Neuronal stem cell (in vitro differentiated cells): ENCODE results near the gene KIAA1549.

ENCODE experiments used
- DNase-seq: peaks from one replicate; pipeline ENCODE4 v3.0.0-alpha.2; 2013; ENCODE audit warnings: low spot score
- H2AFZ ChIP-seq: one replicate; pipeline ENCODE4 v1.6.1; 2013; ENCODE audit warnings: mild to moderate bottlenecking, low read length, inconsistent platforms
- H2AK5ac ChIP-seq: 2 replicates; pipeline ENCODE4 v1.6.1; 2013; ENCODE audit warnings: low read depth, mild to moderate bottlenecking, inconsistent platforms, low read length, moderate library complexity, mixed read lengths
- H2BK120ac ChIP-seq: 2 replicates; pipeline ENCODE4 v1.6.1; 2013; ENCODE audit warnings: low read depth, mild to moderate bottlenecking, inconsistent platforms, low read length, moderate library complexity, mixed read lengths
- H2BK12ac ChIP-seq: one replicate; pipeline ENCODE4 v1.6.1; 2013; ENCODE audit warnings: low read length, inconsistent platforms
- H2BK15ac ChIP-seq: 2 replicates; pipeline ENCODE4 v1.6.1; 2013; ENCODE audit warnings: mild to moderate bottlenecking, low read length, inconsistent platforms, mixed read lengths
- H2BK5ac ChIP-seq: one replicate; pipeline ENCODE4 v1.6.1; 2013; ENCODE audit warnings: inconsistent platforms, mild to moderate bottlenecking, low read length, moderate library complexity
- H3K14ac ChIP-seq: one replicate; pipeline ENCODE4 v1.6.1; 2013; ENCODE audit warnings: low read length, inconsistent platforms
- H3K18ac ChIP-seq: 2 replicates; pipeline ENCODE4 v1.6.1; 2013; ENCODE audit warnings: low read length, inconsistent platforms
- H3K23ac ChIP-seq: 2 replicates; pipeline ENCODE4 v1.6.1; 2013; ENCODE audit warnings: low read depth, mild to moderate bottlenecking, mixed read lengths, low read length, inconsistent platforms; ENCODE audit not compliant: poor library complexity
- H3K27ac ChIP-seq: replicated peaks from 3 replicates; pipeline ENCODE4 v1.5.1; 2013; ENCODE audit warnings: low read length, inconsistent platforms
- H3K27me3 ChIP-seq, 3 experiments: 2 replicates each; pipeline ENCODE4 v1.6.1; 2013; ENCODE audit warnings: low read length in 3 of 3, mild to moderate bottlenecking in 2 of 3, inconsistent platforms in 1 of 3, low read depth in 1 of 3, mixed read lengths in 1 of 3, moderate library complexity in 1 of 3; ENCODE audit not compliant: control insufficient read depth in 3 of 3, insufficient read depth in 3 of 3
- H3K36me3 ChIP-seq, 2 donors: replicated peaks in 1 of 2; 2 replicates each; pipeline ENCODE4 v1.6.1; 2013; ENCODE audit warnings: low read length in 2 of 2; ENCODE audit not compliant: control insufficient read depth in 2 of 2, insufficient read depth in 2 of 2
- H3K4ac ChIP-seq: 2 replicates; pipeline ENCODE4 v1.6.1; 2013; ENCODE audit warnings: inconsistent platforms, mild to moderate bottlenecking, low read length, moderate library complexity
- H3K4me1 ChIP-seq, 2 donors: 1 replicate in 1 of 2; 2 replicates in 1 of 2; pipeline ENCODE4 v1.6.1; 2013; ENCODE audit warnings: low read length in 2 of 2, low read depth in 1 of 2; ENCODE audit not compliant: control insufficient read depth in 2 of 2, insufficient read depth in 1 of 2
- H3K4me2 ChIP-seq: one replicate; pipeline ENCODE4 v1.6.1; 2013; ENCODE audit warnings: mild to moderate bottlenecking, low read length, inconsistent platforms; ENCODE audit not compliant: insufficient read depth, poor library complexity, severe bottlenecking
- H3K4me3 ChIP-seq, 2 donors: 2 replicates each; pipeline ENCODE4 v1.5.1; 2013; ENCODE audit warnings: low read length in 2 of 2, mild to moderate bottlenecking in 2 of 2, inconsistent platforms in 1 of 2, moderate library complexity in 1 of 2
- H3K79me1 ChIP-seq: one replicate; pipeline ENCODE4 v1.6.1; 2013; ENCODE audit warnings: low read depth, mild to moderate bottlenecking, inconsistent platforms, low read length, moderate library complexity
- H3K9ac ChIP-seq: one replicate; pipeline ENCODE4 v1.6.1; 2013; ENCODE audit warnings: mild to moderate bottlenecking, low read depth, low read length, inconsistent platforms; ENCODE audit not compliant: poor library complexity
- H3K9me3 ChIP-seq, 2 donors: replicated peaks in 1 of 2; 2 replicates each; pipeline versions ENCODE3 to v1.6.1; 2013; ENCODE audit warnings: low read length in 2 of 2, mild to moderate bottlenecking in 2 of 2, inconsistent platforms in 1 of 2, low read depth in 1 of 2, mixed read lengths in 1 of 2, moderate library complexity in 1 of 2; ENCODE audit not compliant: control insufficient read depth in 2 of 2, insufficient read depth in 1 of 2
- H4K8ac ChIP-seq: one replicate; pipeline ENCODE4 v1.6.1; 2013; ENCODE audit warnings: low read depth, mild to moderate bottlenecking, inconsistent platforms, low read length, moderate library complexity
- H4K91ac ChIP-seq: one replicate; pipeline ENCODE4 v1.6.1; 2013; ENCODE audit warnings: low read length, low read depth, mild to moderate bottlenecking, inconsistent platforms; ENCODE audit not compliant: poor library complexity
- WGBS, 2 donors: extraction: QIAGEN DNeasy Blood & Tissue Kit; methylation state at CpG; one replicate each; pipeline ENCODE4 v1.1.7; 2013; ENCODE audit warnings: missing lambda C conversion rate in 2 of 2, mixed read lengths in 1 of 2; ENCODE audit not compliant: insufficient read length in 2 of 2, insufficient replicate concordance in 1 of 2; ENCODE audit errors: extremely low coverage in 2 of 2; 5-methylcytosine and 5-hydroxymethylcytosine counted together

The KIAA1549 gene

GRCh38 chr7:138889582-138890498, 91.3 kb downstream of the KIAA1549 start:
- Histone ChIP-seq H3K4me2 (no peak overlapping the region), H2BK5ac (no peak overlapping the region), H4K91ac (no peak overlapping the region), H2BK120ac (no peak overlapping the region), H2BK12ac (no peak overlapping the region), H3K4me1 (peaks cover 0 to 18% of the 10 kb centered on the region in 2 donors), H3K18ac (no peak overlapping the region), H3K4ac (no peak overlapping the region), H4K8ac (no peak overlapping the region), H3K23ac (no peak overlapping the region), H3K4me3 (no peak overlapping the region), H2AFZ (no peak overlapping the region), H2BK15ac (no peak overlapping the region), H3K36me3 (peaks cover 5 to 62% of the 10 kb centered on the region in 2 donors), H3K9me3 (no peaks in the 10 kb centered on the region), H3K79me1 (no peaks in the 10 kb centered on the region), H2AK5ac (no peak overlapping the region), H3K9ac (no peak overlapping the region), H3K14ac (no peak overlapping the region), H3K27me3 (no peaks in the 10 kb centered on the region), H3K27ac (peak overlapping the region; percentile 28)
- no CpG with 5 or more reads among the region's 12 CpGs for WGBS, 2 donors
- DNase-seq: no peak

GRCh38 chr7:138887872-138888656, 93.1 kb downstream of the KIAA1549 start:
- H3K27me3 ChIP-seq: no peaks in the 10 kb centered on the region
- no peak overlapping the region for H3K18ac ChIP-seq
- H3K9me3 ChIP-seq: peaks cover 0 to 3% of the 10 kb centered on the region in 2 donors
- H2BK5ac ChIP-seq: no peak overlapping the region
- H3K14ac ChIP-seq: no peak overlapping the region
- no peak overlapping the region for H2BK120ac ChIP-seq
- no peak overlapping the region for H3K4ac ChIP-seq
- H3K4me2 ChIP-seq: no peak overlapping the region
- H3K4me1 ChIP-seq: peaks cover 0 to 18% of the 10 kb centered on the region in 2 donors
- DNase-seq: no peak
- peaks cover 2 to 56% of the 10 kb centered on the region in 2 donors for H3K36me3 ChIP-seq
- no peak overlapping the region for H4K8ac ChIP-seq
- no peak overlapping the region for H3K27ac ChIP-seq
- H3K79me1 ChIP-seq: no peaks in the 10 kb centered on the region
- H2AFZ ChIP-seq: no peak overlapping the region
- H3K23ac ChIP-seq: no peak overlapping the region
- no peak overlapping the region for H2AK5ac ChIP-seq
- WGBS, 2 donors: no CpG with 5 or more reads among the region's 10 CpGs
- no peak overlapping the region for H3K9ac ChIP-seq
- no peak overlapping the region for H2BK15ac ChIP-seq
- no peak overlapping the region for H3K4me3 ChIP-seq
- H2BK12ac ChIP-seq: no peak overlapping the region
- no peak overlapping the region for H4K91ac ChIP-seq

- Histone ChIP-seq H2BK120ac (no peak overlapping the region), H3K79me1 (no peaks in the 10 kb centered on the region), H3K4ac (no peak overlapping the region), H2BK12ac (no peak overlapping the region), H3K4me1 (peaks cover 0 to 18% of the 10 kb centered on the region in 2 donors), H4K91ac (no peak overlapping the region), H3K4me2 (no peak overlapping the region), H2BK15ac (no peak overlapping the region), H3K27me3 (no peaks in the 10 kb centered on the region), H3K36me3 (peaks cover 0 to 49% of the 10 kb centered on the region in 2 donors), H2BK5ac (no peak overlapping the region), H3K18ac (no peak overlapping the region), H3K9me3 (peaks cover 0 to 3% of the 10 kb centered on the region in 2 donors), H3K9ac (no peak overlapping the region), H3K4me3 (no peak overlapping the region), H2AK5ac (no peak overlapping the region), H3K27ac (no peak overlapping the region), H4K8ac (no peak overlapping the region), H2AFZ (no peak overlapping the region), H3K23ac (no peak overlapping the region), H3K14ac (no peak overlapping the region)
- no peak for DNase-seq
- WGBS, 2 donors: no CpG with 5 or more reads among the region's 9 CpGs
Measured at GRCh38 chr7:138887085-138887710, 94.0 kb downstream of the KIAA1549 start.
